Measurements from ENCODE around the gene ENTPD5.
"Not testable (repeated sequence)": the region's sequence is repeated elsewhere in the genome, so short reads cannot be mapped to it uniquely, and the experiment has no call there.

The ENTPD5 gene

DNA sequence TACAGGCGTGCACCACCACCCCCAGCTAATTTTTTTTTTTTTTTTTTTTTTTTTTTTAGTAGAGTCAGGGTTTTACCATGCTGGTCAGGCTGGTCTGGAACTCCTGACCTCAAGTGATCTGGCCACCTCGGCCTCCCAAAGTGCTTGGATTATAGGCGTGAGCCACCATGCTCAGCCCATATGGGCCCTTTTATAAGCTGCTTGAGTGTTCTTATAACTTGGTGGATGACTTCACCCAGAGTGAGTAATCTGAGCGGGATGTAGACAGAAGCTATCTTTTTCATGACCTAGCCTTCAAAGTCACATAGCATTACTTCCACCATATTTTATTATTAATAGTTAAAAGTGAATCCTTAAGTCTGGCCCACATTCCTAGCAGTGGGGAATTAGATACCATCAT lies 16.5 kb upstream of the ENTPD5 start:
- Histone ChIP-seq H3K36me3 (ENCODE audit: control insufficient read depth, insufficient read depth, low read length) (no peaks in the 10 kb centered on the region), H3K9ac (ENCODE audit: low read length) (no peak overlapping the region), H3K4me1 (ENCODE audit: control insufficient read depth, insufficient read depth, low read length) (no peaks in the 10 kb centered on the region), H3K4me3 (ENCODE audit: low read depth, low read length) (no peak overlapping the region), H3K9me3 (ENCODE audit: control insufficient read depth, insufficient read depth, low read depth, low read length) (no peaks in the 10 kb centered on the region), H3K27me3 (ENCODE audit: control insufficient read depth, insufficient read depth, low read length) (no peaks in the 10 kb centered on the region), H3K27ac (ENCODE audit: low read depth, low read length) (no peak overlapping the region)

DNA sequence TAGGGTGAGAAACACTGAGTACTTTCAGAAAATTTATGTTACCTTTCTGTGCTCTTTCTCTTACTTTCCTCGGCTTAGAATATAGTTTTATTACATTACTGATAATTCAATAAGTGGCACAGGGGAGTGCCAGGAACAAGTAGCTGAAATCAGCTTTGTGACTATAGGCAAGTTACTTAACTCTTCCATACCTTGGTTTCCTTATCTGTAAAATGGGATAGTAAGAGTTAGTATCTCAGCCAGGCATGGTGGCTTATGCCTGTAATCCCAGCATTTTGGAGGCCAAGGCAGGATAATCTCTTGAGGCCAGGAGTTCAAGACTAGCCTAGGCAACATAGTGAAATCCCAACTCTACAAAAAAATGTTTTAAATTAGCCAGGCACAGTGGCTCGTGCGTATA lies 15.5 kb upstream of the ENTPD5 start:
- no peaks in the 10 kb centered on the region for H3K27me3 ChIP-seq (ENCODE audit: control insufficient read depth, insufficient read depth, low read length)
- no peaks in the 10 kb centered on the region for H3K9me3 ChIP-seq (ENCODE audit: control insufficient read depth, insufficient read depth, low read depth, low read length)
- H3K4me1 ChIP-seq (ENCODE audit: control insufficient read depth, insufficient read depth, low read length): no peaks in the 10 kb centered on the region
- H3K4me3 ChIP-seq (ENCODE audit: low read depth, low read length): no peak overlapping the region
- H3K36me3 ChIP-seq (ENCODE audit: control insufficient read depth, insufficient read depth, low read length): no peaks in the 10 kb centered on the region
- no peak overlapping the region for H3K27ac ChIP-seq (ENCODE audit: low read depth, low read length)
- no peak overlapping the region for H3K9ac ChIP-seq (ENCODE audit: low read length)

DNA sequence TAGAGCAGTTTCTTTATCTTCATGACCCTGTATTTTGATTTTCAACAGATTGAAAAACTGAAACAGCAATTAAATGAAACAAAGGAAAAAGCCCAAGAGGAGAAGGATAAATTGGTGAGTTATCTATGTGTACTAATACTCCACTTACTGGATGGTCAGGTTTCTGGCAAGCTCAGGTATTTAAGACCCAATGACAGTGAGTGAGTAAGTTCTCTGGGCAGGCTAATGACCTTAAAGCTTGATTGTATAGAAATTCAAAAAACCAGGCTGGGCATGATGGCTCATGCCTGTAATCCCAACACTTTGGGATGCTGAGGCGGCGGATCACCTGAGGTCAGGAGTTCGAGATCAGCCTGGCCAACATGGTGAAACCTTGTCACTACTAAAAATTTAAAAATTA lies 10.0 kb upstream of the ENTPD5 start:
- Histone ChIP-seq H3K4me3 (ENCODE audit: low read depth, low read length) (no peak overlapping the region), H3K9me3 (ENCODE audit: control insufficient read depth, insufficient read depth, low read depth, low read length) (no peaks in the 10 kb centered on the region), H3K36me3 (ENCODE audit: control insufficient read depth, insufficient read depth, low read length) (no peaks in the 10 kb centered on the region), H3K27me3 (ENCODE audit: control insufficient read depth, insufficient read depth, low read length) (no peaks in the 10 kb centered on the region), H3K9ac (ENCODE audit: low read length) (no peak overlapping the region), H3K4me1 (ENCODE audit: control insufficient read depth, insufficient read depth, low read length) (no peaks in the 10 kb centered on the region), H3K27ac (ENCODE audit: low read depth, low read length) (no peak overlapping the region)

DNA sequence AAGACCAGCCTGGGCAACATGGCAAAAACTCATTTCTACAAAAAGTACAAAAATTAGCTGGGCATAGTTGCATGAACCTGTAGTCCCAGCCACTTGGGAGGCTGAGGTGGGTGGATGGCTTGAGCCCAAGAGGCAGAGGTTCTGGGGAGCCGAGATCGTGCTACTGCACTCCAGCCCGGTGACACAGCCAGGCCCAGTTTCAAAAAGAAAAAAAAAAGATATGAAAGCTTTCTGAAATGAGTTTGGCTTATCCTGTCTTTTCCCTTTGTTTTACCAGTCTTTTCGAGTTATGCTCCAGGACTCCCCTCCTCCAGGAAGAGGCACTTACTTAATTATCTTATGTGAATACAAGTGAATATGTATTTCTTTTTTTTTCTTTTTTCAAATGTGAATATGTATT lies 3.3 kb upstream of the ENTPD5 start:
- H3K27me3 ChIP-seq (ENCODE audit: control insufficient read depth, insufficient read depth, low read length): no peaks in the 10 kb centered on the region
- no peaks in the 10 kb centered on the region for H3K36me3 ChIP-seq (ENCODE audit: control insufficient read depth, insufficient read depth, low read length)
- no peak overlapping the region for H3K27ac ChIP-seq (ENCODE audit: low read depth, low read length)
- no peaks in the 10 kb centered on the region for H3K4me1 ChIP-seq (ENCODE audit: control insufficient read depth, insufficient read depth, low read length)
- no peaks in the 10 kb centered on the region for H3K9me3 ChIP-seq (ENCODE audit: control insufficient read depth, insufficient read depth, low read depth, low read length)
- H3K9ac ChIP-seq (ENCODE audit: low read length): no peak overlapping the region
- H3K4me3 ChIP-seq (ENCODE audit: low read depth, low read length): no peak overlapping the region

DNA sequence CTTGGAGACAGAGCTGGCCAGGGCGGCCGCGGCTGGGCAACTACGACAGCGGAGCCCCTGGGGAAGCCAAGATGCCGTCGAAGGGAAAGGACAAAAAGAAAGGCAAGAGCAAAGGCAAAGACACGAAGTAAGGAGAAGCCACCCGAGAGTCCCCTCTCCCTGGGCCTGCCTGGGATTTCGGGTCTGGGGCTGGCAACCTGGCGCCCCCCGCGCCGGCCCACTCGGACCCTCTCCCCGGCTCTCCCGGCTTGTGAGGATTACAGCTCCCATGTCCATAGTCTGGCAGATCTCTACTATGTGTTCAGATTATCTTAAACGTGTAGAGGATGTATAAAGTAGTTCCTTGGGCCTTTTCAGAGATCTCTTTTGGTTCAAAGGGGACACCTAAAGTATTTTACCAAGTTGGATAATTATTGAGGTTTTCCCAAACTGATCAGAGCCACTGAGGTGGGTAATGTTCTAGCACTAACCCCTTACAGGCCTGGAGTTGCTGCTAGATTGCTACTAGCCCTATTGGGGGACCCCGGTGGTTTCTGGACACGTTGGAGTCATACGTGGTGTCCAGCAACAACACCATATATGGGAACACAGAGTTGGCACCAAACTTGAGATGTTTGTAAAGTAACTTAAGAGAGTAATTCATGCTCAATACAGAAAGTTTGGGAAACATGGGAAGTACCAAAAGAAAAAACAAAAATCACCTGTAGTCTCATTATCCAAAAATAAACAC lies 485 bp upstream of the ENTPD5 start:
- no peak overlapping the region for H3K27ac ChIP-seq (ENCODE audit: low read depth, low read length)
- no peaks in the 10 kb centered on the region for H3K9me3 ChIP-seq (ENCODE audit: control insufficient read depth, insufficient read depth, low read depth, low read length)

DNA sequence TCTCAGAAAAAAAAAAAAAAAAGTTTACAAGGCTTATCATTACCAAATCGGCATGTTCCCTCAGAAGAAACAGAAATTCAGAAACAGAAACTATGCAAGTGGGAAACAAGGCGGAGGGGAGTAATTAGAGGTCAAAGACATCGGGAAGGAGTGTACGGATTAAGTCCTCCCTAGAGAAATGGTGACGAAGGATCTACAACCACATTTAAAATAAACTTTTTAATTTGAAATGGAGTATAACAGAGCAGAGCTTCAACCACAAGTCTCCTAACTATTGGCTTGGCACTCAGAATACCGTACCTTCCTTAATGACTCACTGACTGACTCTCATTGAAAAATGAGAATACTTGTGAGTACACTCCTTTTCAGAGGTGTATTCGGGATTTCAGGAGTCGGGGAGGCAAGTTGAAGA lies 908 bp downstream of the ENTPD5 start:
- Histone ChIP-seq H3K9me3 (ENCODE audit: control insufficient read depth, insufficient read depth, low read depth, low read length) (no peaks in the 10 kb centered on the region), H3K9ac (ENCODE audit: low read length) (peak overlapping the region; percentile 85), H3K27me3 (ENCODE audit: control insufficient read depth, insufficient read depth, low read length) (no peaks in the 10 kb centered on the region), H3K36me3 (ENCODE audit: control insufficient read depth, insufficient read depth, low read length) (peaks cover 6% of the 10 kb centered on the region), H3K4me3 (ENCODE audit: low read depth, low read length) (peak overlapping the region; percentile 99), H3K27ac (ENCODE audit: low read depth, low read length) (no peak overlapping the region), H3K4me1 (ENCODE audit: control insufficient read depth, insufficient read depth, low read length) (no peaks in the 10 kb centered on the region)

More for the DNA sequence above, 485 bp upstream of the ENTPD5 start:
- Histone ChIP-seq H3K9ac (ENCODE audit: low read length) (peak overlapping the region; percentile 64), H3K36me3 (ENCODE audit: control insufficient read depth, insufficient read depth, low read length) (no peaks in the 10 kb centered on the region), H3K4me1 (ENCODE audit: control insufficient read depth, insufficient read depth, low read length) (no peaks in the 10 kb centered on the region), H3K27me3 (ENCODE audit: control insufficient read depth, insufficient read depth, low read length) (no peaks in the 10 kb centered on the region), H3K4me3 (ENCODE audit: low read depth, low read length) (peak overlapping the region; percentile 99)

DNA sequence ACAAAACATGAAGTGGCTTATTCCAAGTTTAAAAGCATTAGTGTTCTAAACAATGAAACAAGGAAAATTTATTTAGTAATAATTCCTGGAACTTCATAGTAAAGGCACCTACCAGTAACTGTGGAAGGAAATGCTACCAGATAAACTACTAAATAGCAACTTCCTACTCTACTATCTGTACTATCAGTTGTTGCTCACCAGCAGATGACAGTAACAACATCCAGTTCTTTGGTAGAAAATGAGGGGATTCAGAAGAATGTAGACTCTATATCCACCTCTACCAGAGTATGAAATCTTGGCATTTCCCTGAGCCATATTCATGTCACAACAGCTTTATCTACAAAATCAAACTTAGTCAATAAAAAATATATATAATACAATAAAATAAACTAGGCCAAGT lies 3.1 kb downstream of the ENTPD5 start:
- Histone ChIP-seq H3K4me1 (ENCODE audit: control insufficient read depth, insufficient read depth, low read length) (no peaks in the 10 kb centered on the region), H3K27ac (ENCODE audit: low read depth, low read length) (no peak overlapping the region), H3K4me3 (ENCODE audit: low read depth, low read length) (no peak overlapping the region), H3K27me3 (ENCODE audit: control insufficient read depth, insufficient read depth, low read length) (no peaks in the 10 kb centered on the region), H3K9ac (ENCODE audit: low read length) (no peak overlapping the region), H3K9me3 (ENCODE audit: control insufficient read depth, insufficient read depth, low read depth, low read length) (no peaks in the 10 kb centered on the region), H3K36me3 (ENCODE audit: control insufficient read depth, insufficient read depth, low read length) (peaks cover 12% of the 10 kb centered on the region)

DNA sequence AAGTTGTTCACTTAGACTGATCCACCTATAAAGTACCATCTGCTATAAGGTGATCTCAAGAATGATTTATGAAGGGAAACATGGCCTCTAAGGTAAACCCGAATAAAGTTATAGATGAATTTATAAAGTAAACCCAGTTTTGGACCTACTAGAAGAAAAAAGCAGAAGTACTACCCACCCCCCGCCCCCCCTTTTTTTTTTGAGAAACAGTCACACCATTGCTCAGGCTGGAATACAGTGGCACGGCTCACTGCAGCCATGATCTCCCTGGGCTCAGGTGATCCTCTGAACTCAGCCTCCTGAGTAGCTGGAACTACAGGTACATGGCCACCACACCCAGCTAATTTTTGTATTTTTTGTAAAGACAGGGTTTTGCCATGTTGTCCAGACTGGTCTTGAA lies 3.9 kb downstream of the ENTPD5 start:
- no peak overlapping the region for H3K9ac ChIP-seq (ENCODE audit: low read length)
- H3K9me3 ChIP-seq (ENCODE audit: control insufficient read depth, insufficient read depth, low read depth, low read length): no peaks in the 10 kb centered on the region
- peaks cover 12% of the 10 kb centered on the region for H3K36me3 ChIP-seq (ENCODE audit: control insufficient read depth, insufficient read depth, low read length)
- H3K4me3 ChIP-seq (ENCODE audit: low read depth, low read length): no peak overlapping the region
- no peak overlapping the region for H3K27ac ChIP-seq (ENCODE audit: low read depth, low read length)
- no peaks in the 10 kb centered on the region for H3K4me1 ChIP-seq (ENCODE audit: control insufficient read depth, insufficient read depth, low read length)
- H3K27me3 ChIP-seq (ENCODE audit: control insufficient read depth, insufficient read depth, low read length): no peaks in the 10 kb centered on the region

DNA sequence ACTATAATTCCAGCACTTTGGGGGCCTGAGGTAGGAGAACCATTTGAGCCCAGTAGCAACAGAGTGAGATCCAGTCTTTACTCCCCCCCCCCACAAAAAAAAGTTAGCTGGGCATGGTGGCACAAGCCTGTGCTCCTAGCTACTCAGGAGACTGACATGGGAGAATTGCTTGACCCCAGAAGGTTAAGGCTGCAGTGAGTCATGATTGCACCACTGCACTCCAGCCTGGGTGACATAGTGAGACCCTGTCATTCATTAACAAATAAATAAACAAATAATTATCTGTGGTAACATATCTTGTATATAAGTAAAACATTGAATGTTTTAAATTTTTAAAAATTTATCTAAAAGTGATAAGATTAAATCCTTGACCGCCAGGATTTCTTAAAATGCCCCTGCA lies 4.8 kb downstream of the ENTPD5 start:
- Histone ChIP-seq H3K4me3 (ENCODE audit: low read depth, low read length) (no peak overlapping the region), H3K9ac (ENCODE audit: low read length) (no peak overlapping the region), H3K9me3 (ENCODE audit: control insufficient read depth, insufficient read depth, low read depth, low read length) (no peaks in the 10 kb centered on the region), H3K4me1 (ENCODE audit: control insufficient read depth, insufficient read depth, low read length) (no peaks in the 10 kb centered on the region), H3K36me3 (ENCODE audit: control insufficient read depth, insufficient read depth, low read length) (peaks cover 12% of the 10 kb centered on the region), H3K27me3 (ENCODE audit: control insufficient read depth, insufficient read depth, low read length) (no peaks in the 10 kb centered on the region), H3K27ac (ENCODE audit: low read depth, low read length) (no peak overlapping the region)

DNA sequence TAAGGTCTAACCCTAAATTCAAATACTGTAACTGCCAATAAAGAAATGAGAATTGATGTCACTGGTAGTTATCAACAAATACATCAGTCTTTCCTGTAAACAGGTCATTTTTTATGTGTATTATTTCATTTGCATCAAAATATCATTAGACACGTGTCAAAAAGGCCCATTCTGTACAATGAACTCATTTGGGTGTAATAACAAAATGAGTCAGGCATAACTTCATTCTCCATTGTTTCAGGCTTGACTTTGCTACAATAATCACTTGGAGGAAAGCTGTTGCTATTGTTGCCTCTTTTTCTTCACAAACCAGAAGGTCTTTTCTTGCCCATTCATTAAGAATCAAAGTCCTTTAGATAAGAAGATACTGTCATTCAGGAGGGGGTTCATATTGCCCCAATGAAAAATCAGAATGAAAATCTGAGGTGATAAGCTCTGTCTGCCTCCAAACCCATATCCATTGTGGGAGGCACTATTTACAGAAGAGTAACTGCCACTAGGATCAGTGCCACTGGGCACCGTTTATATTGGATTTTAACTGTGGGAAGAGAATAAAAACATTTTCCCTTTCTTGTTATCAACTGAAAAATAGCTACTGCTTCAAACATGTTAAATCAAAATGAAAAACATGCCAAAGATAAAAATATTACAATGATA lies 10.1 kb downstream of the ENTPD5 start:
- no peaks in the 10 kb centered on the region for H3K9me3 ChIP-seq (ENCODE audit: control insufficient read depth, insufficient read depth, low read depth, low read length)
- H3K4me1 ChIP-seq (ENCODE audit: control insufficient read depth, insufficient read depth, low read length): no peaks in the 10 kb centered on the region
- no peaks in the 10 kb centered on the region for H3K27me3 ChIP-seq (ENCODE audit: control insufficient read depth, insufficient read depth, low read length)
- H3K27ac ChIP-seq (ENCODE audit: low read depth, low read length): no peak overlapping the region
- peaks cover 20% of the 10 kb centered on the region for H3K36me3 ChIP-seq (ENCODE audit: control insufficient read depth, insufficient read depth, low read length)
- no peak overlapping the region for H3K9ac ChIP-seq (ENCODE audit: low read length)
- no peak overlapping the region for H3K4me3 ChIP-seq (ENCODE audit: low read depth, low read length)

DNA sequence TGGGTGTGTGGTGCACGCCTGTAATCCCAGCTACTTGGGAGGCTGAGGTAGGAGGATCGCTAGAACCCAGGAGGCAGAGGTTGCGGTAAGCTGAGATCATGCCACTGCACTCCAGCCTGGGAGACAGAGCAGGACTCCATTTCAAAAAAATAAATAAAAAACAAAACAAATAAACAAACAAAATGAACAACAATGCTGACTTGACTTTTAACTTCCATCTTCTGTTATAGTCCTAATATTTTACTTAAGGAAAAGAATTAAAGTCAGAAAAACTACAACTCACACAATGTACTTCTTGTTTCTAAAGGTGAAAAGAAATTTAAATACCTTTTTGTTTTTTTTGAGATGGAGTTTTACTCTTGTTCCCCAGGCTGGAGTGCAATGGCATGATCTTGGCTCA lies 13.4 kb downstream of the ENTPD5 start:
- not testable (repeated sequence) for H3K27me3 ChIP-seq (ENCODE audit: control insufficient read depth, insufficient read depth, low read length); H3K9ac ChIP-seq (ENCODE audit: low read length); H3K27ac ChIP-seq (ENCODE audit: low read depth, low read length); H3K4me3 ChIP-seq (ENCODE audit: low read depth, low read length); H3K36me3 ChIP-seq (ENCODE audit: control insufficient read depth, insufficient read depth, low read length); H3K9me3 ChIP-seq (ENCODE audit: control insufficient read depth, insufficient read depth, low read depth, low read length); H3K4me1 ChIP-seq (ENCODE audit: control insufficient read depth, insufficient read depth, low read length)
